Sigmoid colon (tissue), 4 donors: ENCODE data around the gene PDE6G.

Source experiments
- EP300 ChIP-seq, 4 donors: sonication (generic); formaldehyde crosslinking; IDR thresholded peaks; one replicate each; pipeline ENCODE4 v1.6.1; 2017; ENCODE audit warnings: antibody characterized with exemption in 4 of 4
- POLR2A ChIP-seq, 2 donors: fragments of 450-650 bp; IDR thresholded peaks; one replicate each; pipeline ENCODE4 v1.6.1; 2016; ENCODE audit warnings: antibody characterized with exemption in 2 of 2, mild to moderate bottlenecking in 2 of 2, moderate library complexity in 2 of 2
- TF ChIP-seq, protein P1 (sequence below), 4 experiments: fragments of 450-650 bp in 3 of 4; fragments of 200-600 bp in 1 of 4; IDR thresholded peaks; one replicate each; pipeline ENCODE4 v1.5.1; 2016 to 2019; ENCODE audit warnings: antibody characterized with exemption in 4 of 4, mild to moderate bottlenecking in 3 of 4, moderate library complexity in 2 of 4

- TF ChIP-seq, protein P1, sequence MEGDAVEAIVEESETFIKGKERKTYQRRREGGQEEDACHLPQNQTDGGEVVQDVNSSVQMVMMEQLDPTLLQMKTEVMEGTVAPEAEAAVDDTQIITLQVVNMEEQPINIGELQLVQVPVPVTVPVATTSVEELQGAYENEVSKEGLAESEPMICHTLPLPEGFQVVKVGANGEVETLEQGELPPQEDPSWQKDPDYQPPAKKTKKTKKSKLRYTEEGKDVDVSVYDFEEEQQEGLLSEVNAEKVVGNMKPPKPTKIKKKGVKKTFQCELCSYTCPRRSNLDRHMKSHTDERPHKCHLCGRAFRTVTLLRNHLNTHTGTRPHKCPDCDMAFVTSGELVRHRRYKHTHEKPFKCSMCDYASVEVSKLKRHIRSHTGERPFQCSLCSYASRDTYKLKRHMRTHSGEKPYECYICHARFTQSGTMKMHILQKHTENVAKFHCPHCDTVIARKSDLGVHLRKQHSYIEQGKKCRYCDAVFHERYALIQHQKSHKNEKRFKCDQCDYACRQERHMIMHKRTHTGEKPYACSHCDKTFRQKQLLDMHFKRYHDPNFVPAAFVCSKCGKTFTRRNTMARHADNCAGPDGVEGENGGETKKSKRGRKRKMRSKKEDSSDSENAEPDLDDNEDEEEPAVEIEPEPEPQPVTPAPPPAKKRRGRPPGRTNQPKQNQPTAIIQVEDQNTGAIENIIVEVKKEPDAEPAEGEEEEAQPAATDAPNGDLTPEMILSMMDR (IDR thresholded peaks at IDR 0.05): no peak
- TF ChIP-seq EP300 (IDR thresholded peaks at IDR 0.05): no peak
- no peak for TF ChIP-seq POLR2A (IDR thresholded peaks at IDR 0.05)
Observed at GRCh38 chr17:81656118-81656743, at the start of gene PDE6G.
